Measurements from ENCODE around the gene RNF4.
"Not testable (repeated sequence)": the region's sequence is repeated elsewhere in the genome, so short reads cannot be mapped to it uniquely, and the experiment has no call there.

Gene RNF4

DNA sequence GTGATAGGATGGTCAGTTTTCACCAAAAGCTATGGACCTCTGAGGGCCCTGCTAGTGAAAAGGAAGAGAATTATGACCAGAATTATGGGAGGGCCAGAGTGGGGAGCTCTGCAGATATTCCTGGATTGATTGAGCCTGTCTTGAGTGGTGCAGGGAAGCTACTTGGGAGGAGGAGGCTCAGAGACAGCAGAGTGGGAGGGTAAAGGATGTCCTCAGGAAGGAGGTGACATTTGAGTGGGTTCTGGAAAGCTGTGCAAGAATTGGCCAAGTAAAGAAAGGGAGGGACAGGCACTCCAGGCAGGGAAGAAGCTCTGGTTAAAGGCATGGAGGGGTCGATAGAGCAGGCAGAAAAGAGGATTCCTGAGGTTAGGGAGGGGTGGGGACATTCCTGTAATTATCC is 24.1 kb downstream of the RNF4 start:
- no peak for DNase-seq

DNA sequence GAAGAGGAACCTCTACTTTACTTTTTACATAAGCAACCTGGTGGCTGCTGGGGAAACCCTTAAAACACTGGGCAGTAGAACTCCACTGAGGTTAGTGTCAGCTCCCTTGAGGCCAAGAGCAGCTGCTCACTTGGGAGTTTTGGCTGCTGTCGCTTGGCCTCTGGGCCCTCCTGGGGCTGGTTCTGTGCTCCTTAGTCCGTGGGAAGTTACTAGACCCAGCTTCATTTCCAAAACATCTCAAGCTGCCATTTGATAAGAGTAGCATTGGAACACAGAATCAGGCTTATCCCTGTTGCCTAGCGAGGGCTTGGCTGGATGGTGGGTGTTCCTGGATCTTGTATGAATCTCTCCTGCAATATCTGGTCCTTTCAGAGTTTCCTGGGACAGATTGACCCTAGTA is 26.1 kb downstream of the RNF4 start:
- no peak for DNase-seq

DNA sequence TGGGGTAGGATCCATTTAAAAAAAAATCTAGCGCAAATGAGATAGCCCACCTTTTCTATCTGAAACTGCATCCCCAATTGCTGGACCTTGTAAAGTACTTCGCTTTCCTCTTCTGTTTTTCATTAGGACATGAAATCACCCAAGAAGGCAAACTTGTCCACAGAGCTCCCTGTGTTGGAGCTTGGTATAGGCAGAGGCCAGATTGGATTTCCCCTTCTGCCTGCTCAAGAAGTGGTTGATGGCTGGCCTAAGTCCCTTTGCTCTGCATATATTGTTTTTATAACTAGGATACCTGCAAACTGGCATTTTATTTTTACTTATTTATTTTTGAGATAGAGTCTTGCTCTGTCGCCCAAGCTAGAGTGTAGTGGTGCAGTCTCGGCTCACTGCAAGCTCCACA is 28.4 kb downstream of the RNF4 start:
- DNase-seq, result no peak

DNA sequence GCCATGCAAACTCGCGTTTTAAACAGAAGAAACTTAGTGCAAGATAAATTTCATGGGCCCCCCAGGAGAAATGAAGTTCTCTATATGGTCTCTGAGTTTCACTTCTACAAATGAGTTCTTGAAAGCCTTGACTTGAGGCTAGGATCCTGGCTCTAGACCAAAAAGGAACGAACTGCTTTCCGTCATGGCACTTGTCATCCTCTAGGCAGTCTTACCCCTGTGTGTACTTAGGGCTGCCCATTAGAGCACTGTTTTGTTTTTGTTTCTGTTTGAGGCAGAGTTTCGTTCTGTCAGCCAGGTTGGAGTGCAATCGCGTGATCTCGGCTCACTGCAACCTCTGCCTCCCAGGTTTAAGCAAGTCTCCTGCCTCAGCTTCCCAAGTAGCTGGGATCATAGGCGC is 29.0 kb downstream of the RNF4 start:
- no peak for DNase-seq

DNA sequence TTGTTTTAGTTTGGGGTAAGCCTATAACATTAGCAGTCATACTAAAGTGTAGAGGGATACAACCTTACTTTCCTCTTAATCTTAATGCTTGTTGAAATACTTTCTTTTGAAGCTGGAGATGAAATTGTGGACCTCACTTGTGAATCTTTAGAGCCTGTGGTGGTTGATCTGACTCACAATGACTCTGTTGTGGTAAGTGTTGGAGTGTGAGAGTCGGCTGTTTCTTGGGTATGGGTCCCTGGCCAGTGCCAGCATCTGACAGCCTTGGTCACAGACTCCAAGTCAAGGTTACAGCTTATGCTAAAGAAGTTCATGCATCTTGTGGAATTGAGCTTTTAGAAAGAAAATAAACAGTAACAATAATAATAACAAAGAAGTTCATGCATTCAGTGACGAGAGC is 31.6 kb downstream of the RNF4 start:
- no peak for DNase-seq

DNA sequence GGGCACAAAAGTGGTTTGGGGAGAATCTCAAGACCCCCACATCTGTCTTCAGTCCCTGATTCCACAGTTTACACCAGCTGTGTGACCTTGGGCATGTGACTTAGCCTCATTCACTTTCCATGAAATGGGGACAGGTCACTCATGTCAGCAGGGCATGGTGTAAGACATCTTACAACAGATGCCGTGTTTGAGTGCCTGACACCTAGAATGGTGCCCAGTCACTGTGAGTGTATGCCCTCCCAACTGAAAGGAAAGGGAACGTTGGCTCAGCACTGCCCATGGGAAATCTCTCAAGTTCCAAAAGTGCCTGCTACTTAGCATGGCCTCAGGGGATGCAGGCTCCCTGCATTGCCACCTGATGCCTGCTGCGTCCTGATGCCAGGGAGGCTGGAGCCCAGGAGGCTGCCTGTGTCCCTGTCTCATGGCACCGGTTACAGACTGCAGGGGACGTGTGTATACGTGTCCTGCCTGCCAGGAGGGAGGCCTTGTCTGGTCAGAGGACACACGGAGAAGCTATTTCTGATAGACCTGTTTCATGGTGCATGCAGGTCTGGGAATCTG is 32.2 kb downstream of the RNF4 start:
- DNase-seq, result no peak

DNA sequence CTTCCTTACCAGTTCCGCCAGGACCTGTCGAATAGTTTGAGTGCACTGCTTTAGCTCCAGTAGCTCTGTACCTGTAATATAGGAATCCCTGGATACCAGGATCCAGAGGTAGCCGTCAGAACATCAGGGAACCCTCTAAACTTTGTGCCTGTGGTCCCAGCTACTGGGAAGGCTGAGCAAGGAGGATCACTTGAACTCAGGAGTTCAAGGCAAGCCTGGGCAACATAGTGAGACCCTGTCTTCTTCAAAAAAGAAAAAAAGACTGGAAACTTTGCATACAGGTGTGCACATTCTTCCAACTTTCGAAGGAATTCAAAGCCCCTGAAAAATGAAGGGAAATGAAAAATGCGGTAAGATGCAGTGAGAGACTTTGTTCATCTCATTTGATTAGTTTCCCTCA is 34.9 kb downstream of the RNF4 start:
- no peak for DNase-seq

DNA sequence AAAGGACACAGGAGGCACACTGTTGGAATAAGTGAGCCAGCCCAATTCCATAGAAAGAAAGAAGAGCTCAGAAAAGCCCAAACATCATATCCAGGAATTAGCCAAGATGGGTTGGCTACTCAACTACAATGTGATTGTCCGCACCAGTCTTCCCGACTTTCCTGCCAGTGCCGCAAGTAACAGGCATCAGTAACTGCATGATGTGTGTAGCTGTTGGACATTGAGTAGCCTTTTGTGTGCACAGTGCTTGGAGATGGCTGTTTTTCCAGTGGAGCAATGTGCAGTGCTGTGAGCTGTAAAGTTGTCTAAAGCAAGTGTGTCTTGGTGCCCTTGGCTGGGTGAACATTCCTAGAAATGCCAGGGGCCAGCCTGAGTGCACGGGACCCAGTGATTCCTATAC is 38.4 kb downstream of the RNF4 start:
- no peak for DNase-seq

DNA sequence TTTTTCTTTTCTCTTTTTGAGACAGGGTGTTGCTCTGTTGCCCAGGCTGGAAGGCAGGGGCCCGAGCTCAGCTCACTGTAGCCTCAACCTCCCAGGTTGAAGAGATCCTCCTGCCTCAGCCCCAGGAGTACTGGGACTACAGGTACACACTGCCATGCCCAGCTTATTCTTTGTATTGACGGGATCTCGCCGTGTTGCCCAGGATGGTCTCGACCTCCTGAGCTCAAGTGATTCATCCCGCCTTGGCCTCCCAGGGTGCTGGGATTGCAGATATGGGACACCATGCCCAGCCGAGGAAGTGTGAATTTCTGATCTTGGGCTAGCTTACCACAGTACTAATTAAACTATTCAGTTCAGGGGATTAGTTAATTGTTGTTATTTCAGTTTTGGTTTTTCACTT is 38.9 kb downstream of the RNF4 start:
- no peak for DNase-seq

DNA sequence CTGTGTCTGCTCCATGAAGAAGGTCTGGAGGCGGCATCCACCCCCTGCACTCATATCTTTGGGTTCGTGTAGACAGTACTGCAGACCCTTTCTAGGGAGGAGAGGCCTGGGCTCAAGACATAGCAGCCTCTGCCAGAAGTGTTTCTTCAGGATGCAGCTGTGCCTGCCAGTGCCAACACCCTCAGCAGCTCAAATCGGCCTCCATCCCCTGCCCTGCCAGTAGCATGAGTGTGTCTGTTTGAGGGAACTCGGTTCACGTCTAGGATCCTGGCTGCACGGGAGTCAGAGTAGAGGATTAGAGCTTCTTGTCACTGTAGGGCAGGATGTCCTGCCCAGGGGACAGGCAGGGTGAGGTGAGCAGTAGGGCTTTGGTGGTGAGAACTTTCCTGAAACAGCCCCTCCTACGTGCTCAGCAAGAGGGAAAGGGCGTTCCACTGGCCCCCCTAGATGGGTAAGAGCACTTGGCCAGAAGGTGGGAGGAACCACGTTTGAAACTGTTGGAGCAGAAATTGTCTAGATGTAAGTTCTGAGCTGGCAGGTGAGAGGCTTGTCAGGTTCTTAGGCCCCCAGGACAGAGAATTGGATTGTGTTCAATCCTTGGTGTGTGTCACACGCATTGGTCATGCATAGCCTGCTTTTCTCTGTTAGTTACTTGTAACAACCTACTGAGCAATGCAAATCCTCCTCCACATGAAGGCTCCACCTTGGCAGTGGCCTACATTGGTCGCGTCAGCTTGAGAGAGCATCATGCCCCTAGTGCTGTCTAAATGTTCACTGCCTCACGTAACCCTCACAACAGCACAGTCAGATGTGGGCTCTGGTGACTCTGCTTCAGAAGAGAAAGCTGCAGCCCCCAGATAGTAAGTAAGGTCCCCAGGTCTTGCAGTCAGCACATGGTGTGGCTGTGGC is 41.7 kb downstream of the RNF4 start:
- DNase-seq, result no peak

DNA sequence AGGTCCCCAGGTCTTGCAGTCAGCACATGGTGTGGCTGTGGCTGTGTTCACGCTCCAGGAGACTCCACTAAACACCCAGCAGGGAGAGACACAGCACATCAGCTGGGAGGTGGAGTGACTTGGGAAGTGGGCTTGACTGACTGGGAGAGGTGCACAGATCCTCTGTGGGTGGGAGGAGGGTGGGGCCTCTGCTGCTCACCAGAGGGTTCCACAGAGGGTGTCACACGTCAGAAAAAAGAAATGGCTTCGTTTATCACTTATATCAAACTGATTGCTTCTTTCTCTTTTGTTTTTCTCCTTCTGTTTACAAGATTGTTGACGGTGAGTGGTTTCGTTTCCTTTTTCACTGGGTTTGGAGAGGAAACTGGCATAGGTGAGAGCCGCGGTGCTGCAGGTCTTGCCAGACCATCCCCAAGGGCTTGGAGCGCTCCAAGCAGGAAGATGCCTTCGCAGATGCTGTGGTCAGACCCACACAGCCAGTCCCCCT is 42.8 kb downstream of the RNF4 start:
- no peak for DNase-seq

DNA sequence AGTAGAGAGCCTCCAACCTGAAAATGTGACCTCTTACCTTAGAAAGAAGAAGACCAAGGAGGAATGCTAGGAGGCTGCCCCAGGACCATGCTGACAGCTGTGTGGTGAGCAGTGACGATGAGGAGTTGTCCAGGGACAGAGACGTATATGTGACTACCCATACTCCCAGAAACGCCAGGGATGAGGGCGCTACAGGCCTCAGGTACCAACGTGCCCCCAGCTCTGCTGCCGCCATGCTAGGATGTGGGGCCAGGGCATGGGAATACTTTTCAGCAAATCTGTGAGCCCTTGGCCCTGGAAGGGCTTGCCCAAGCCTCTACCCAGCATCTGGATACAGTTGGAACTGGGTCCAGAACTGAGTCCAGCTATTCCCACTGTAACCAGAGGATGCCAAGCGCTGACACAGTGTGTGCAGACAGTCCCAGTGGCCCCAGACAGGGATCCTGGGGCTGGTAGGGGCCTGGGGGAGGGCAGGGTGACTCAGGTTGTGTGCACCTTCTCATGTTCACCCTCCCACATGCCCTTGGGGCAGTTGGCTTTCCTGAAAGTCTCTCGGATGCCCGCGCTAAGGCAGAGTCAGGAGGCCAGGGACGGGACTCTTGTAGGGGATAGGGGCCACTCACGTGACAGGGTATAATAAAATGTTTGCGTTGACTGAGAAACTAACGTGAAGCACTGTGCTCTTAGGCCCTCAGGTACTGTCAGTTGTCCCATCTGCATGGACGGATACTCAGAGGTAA is 43.7 kb downstream of the RNF4 start:
- DNase-seq, result no peak

DNA sequence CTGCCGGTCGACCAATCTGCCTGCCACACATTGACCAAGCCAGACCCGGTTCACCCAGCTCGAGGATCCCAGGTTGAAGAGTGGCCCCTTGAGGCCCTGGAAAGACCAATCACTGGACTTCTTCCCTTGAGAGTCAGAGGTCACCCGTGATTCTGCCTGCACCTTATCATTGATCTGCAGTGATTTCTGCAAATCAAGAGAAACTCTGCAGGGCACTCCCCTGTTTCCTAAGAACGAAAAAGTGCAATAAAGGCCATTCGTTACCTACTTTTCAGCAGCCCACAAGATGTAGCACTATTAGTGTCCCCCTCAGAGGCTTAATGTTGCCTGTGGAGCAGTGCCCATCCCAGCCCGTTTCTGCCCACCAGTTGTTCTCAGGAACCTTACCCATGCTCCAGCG is 45.3 kb downstream of the RNF4 start:
- DNase-seq, result not testable (repeated sequence)

DNA sequence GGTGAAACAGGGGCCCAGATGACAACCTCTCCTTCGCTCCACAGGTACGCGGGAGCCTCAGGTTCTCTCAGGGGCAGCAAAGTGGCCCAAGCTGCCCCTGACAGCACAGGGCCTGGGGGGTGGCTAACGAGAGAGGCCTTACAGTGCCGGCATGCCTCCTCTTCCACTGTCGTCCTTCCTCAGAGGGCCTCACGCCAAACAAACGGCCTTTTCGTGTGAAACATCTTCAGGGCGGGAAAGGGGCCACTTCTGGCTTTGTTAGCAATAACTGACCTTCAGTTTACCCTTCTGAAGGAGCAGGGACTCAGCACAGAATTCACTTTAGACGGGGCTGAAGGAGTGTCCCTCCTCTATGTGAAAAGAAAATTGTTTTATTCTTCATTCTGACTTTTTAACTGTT is 46.0 kb downstream of the RNF4 start:
- DNase-seq, result not testable (repeated sequence)

DNA sequence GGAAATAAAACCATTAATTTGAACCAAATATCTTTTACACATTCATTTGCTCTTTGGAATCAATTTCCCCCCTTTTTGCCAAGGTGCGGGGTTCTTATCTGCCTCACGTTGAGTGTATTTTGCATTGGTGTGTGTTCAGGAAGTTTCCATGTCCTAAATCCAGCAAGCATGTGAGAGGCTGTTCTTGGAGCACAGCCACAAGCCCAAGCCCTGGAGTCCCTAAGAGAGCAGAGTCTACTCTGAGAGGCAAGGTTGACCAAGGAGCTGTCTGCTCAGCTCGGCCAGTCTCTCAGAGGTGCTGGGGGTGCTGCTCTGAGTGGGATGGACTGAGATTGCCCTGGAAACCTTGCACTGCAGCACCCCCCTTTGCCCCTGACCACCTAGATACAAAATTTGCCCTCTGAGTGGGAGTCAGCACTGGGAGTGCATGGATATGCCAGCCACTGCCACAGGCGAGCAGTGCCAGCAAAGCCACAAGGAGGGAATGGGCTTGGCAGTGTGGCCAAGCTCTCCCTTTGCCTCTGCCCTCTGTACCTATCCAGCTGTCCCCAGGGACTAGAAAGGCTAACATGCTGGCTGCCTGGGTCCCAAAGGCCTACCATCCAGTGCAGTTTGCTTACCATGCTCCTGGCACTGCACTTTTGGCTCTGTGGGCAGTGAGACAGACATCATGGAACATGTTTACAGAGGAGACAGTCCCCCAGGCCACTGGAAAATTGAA is 47.1 kb downstream of the RNF4 start:
- no peak for DNase-seq

DNA sequence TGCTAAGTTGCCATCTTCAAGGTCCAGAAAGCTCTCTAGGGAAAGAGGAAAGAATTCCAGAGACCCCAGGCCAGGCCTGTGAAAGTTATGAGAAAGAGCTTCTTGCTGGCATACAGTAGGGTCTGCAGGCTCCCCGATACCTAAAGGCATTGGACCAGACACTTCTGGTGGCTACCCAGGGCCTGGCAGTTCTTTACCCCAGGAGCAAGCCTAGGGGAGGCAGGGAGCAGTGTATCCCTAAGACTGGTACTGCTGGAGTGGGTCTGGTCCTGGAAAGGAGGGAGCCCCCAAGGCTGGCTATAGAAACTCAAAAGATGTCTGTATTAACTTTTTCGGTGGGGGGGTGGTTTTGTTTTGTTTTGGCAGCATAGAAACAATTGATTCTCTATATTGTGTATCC is 47.7 kb downstream of the RNF4 start:
- no peak for DNase-seq

DNA sequence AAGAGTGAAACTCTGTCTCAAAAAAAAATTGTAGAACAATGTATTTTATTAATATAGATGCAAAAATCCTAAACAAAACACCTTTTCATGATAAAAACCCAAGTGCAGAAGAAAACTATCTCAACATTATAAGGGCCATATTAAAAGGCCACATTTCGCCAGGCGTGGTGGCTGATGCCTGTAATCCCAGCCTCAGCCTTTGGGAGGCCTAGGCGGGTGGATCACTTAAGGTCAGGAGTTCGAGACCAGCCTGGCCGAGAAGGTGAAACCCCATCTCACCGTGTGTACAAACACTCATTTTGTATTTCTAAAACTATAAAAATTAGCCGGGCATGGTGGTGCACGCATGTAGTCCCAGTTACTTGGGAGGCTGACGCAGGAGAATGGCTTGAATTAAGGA is 57.7 kb downstream of the RNF4 start:
- no peak for DNase-seq

DNA sequence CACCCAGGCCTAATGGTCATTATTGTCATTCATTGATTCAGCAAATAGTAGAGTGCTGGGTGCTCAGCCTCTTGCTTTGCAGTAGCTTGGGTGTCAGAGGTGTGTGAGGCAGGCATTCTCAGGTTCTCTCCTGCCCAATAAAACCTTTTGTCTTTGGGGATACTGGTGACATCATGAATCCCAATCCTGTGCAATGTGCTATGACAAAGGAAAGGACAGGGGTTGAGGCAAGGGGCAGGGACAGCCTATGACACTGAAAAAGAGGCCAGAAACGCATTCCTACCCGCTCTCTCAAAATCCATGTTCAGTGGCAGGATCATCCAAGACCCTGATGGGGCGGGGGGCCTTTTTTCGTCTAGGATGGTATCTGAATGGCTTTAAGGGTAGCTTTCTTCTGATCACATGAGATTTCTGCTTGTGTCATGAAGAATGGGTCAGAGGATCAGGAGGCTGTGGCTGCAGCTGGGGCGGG is 66.0 kb downstream of the RNF4 start:
- DNase-seq, result peak; percentile 3

DNA sequence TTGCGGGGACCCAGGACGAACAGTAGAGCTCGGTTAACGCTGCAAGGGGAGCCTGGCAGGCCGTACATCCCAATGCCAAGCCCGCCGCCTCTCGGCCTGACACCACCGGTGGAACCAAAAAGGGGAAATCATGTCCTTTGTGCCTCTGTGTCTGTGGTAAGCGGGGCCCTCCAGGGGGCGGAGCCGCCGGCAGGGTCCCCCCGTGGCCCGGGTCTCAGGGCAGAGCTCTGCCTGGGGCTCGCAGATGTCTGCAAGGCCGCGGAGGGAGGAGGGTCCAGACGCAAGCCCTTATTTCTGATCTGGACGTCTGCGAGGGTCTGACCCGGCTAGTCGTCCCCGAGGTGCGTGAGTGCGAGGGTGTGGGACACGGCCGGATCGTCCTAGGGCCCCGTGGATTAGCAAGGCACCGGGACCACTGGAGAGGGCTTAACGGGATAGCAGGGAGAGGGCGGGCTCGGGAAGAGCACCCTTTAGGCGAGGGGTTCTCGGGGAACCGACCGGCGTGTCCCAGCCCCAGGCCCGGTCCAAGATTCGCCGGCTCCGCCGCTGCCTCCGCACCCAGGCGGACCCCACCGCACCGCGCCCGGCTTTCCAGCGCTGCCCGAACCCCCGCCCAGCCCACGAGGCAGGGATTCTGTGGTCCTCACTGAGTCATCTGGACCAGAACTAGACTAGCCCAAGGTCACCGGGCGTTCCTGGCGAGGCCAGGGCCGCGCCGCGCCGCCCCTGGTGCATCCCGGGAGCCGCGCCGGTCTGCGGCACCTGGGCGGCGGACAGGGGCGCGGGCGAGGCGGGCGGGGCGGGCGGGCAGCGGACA is 66.7 kb downstream of the RNF4 start:
- peak; percentile 26 for DNase-seq

DNA sequence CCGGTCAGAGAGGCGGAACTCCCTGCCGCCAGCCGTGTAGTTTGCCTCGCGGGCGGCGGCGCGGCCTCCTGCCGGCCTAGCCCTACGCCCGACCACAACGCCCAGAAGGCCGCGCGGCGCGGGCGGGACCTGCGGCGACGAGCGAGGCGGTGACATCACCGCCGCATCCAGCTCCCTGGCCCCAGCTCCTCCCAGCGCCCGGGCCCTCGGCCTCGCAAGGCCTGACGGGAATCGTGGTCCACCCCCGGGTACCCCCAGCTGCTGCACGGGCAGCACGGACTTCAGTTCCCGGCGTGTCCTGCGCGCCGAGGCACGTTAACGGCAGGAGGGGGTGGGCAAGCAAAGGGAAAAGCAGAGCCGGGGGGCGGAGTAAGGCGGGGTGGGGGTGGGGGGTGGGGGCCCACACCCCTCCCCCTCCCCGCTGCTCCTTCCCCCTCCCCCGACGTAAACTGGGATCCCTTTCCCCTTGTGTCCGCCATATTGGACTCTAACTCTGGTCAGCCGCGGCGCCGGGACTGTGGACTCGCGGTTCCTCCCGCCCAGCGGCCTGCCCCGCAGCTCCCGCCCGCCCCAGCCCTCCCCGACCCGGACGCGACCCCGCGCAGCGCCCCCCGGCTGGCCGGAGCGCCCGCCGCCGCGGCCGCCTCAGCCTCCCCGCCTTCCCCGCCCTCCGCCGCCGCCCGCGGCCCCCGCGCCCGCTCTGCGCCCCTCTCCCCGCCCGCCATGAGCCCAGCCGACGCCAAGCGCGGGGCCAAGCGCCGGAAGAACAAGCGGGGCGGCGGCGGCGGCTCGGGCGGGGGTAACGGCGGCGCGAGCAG is 67.5 kb downstream of the RNF4 start, which contains the start of gene FAM193A:
FAM193A (plus strand) TSS at position 455 of the 818 bp plus-strand sequence; CDS start at position 724, 269 bp downstream.
- peak; percentile 99 for DNase-seq

Data from activated effector memory CD4-positive, alpha-beta T cell treated with Interleukin-2 at 50 U/mL for 16 hours (primary cell).